GM21737 (cell line): Measurements from ENCODE around the gene MEG3.

ENCODE experiments used
- ATAC-seq: cut with Tn5 transposase; IDR thresholded peaks from one replicate; pipeline ENCODE4 v1.9.1; 2021; ENCODE audit warnings: mild to moderate bottlenecking, moderate library complexity; ENCODE audit not compliant: unreplicated experiment

Gene MEG3

GRCh38 chr14:100893228-100893601 is 67.3 kb downstream of the MEG3 start:
- ATAC-seq = no peak

GRCh38 chr14:100893760-100894159 is 67.8 kb downstream of the MEG3 start:
- no peak for ATAC-seq

- ATAC-seq = no peak
Measured at GRCh38 chr14:100894416-100894815, 68.5 kb downstream of the MEG3 start.

- ATAC-seq = no peak
Measured at GRCh38 chr14:100895411-100895810, 69.5 kb downstream of the MEG3 start.

GRCh38 chr14:100896369-100897060 is 70.6 kb downstream of the MEG3 start:
- ATAC-seq = no peak

- no peak for ATAC-seq
Measured at GRCh38 chr14:100898465-100898864, 72.5 kb downstream of the MEG3 start.

- no peak for ATAC-seq
Measured at GRCh38 chr14:100898935-100899883, 73.3 kb downstream of the MEG3 start.

GRCh38 chr14:100899884-100900771 is 74.2 kb downstream of the MEG3 start:
- no peak for ATAC-seq

GRCh38 chr14:100900837-100901390 is 75.0 kb downstream of the MEG3 start:
- no peak for ATAC-seq

GRCh38 chr14:100901391-100902183 is 75.7 kb downstream of the MEG3 start:
- ATAC-seq = no peak

GRCh38 chr14:100902295-100903133 is 76.6 kb downstream of the MEG3 start:
- no peak for ATAC-seq

- no peak for ATAC-seq
Measured at GRCh38 chr14:100903134-100903468, 77.2 kb downstream of the MEG3 start.

- ATAC-seq = no peak
Measured at GRCh38 chr14:100903672-100904185, 77.8 kb downstream of the MEG3 start, which contains the start of gene RTL1. Gene RTL1 (minus strand): TSS chr14:100903722. CDS start chr14:100884788, 18,934 bp downstream.

- no peak for ATAC-seq
Measured at GRCh38 chr14:100904307-100905087, 78.6 kb downstream of the MEG3 start.

- no peak for ATAC-seq
Measured at GRCh38 chr14:100905166-100905565, 79.2 kb downstream of the MEG3 start.

GRCh38 chr14:100906420-100906819 is 80.5 kb downstream of the MEG3 start:
- no peak for ATAC-seq

- ATAC-seq = no peak
Measured at GRCh38 chr14:100907240-100907639, 81.3 kb downstream of the MEG3 start.

- ATAC-seq = no peak
Measured at GRCh38 chr14:100909439-100909838, 83.5 kb downstream of the MEG3 start.
